HEK293T (cell line): ENCODE data around the gene CPLX3.

Source experiments
- CTCF ChIA-PET: fragments of 350-600 bp; formaldehyde crosslinking; extraction: SDS; loops from one replicate; lab custom pipeline; 2021; ENCODE audit warnings: antibody characterized with exemption, inconsistent platforms; lab: Yijun Ruan, JAX
- POLR2A ChIA-PET: fragments of 350-600 bp; formaldehyde crosslinking; extraction: SDS; loops from one replicate; lab custom pipeline; 2020; ENCODE audit warnings: antibody characterized with exemption, inconsistent platforms; lab: Yijun Ruan, JAX
- DNase-seq: peaks from one replicate; pipeline ENCODE4 v3.0.0; 2012; ENCODE audit warnings: mixed read lengths; ENCODE audit errors: extremely low spot score
- ARNT ChIP-seq: fragments of 450-650 bp; IDR thresholded peaks from 2 replicates; pipeline ENCODE4 v1.6.1; 2017; ENCODE audit warnings: mild to moderate bottlenecking
- BHLHE40 ChIP-seq: fragments of 450-650 bp; IDR thresholded peaks from 2 replicates; pipeline ENCODE4 v1.6.1; 2016; ENCODE audit warnings: mild to moderate bottlenecking, moderate library complexity, borderline replicate concordance
- CTBP1 ChIP-seq: fragments of 450-650 bp; IDR thresholded peaks from 2 replicates; pipeline ENCODE4 v1.6.1; 2016; ENCODE audit warnings: borderline replicate concordance
- ELF4 ChIP-seq: fragments of 450-650 bp; IDR thresholded peaks from 2 replicates; pipeline ENCODE4 v1.6.1; 2017; ENCODE audit warnings: antibody characterized with exemption
- FOXA1 ChIP-seq: fragments of 450-650 bp; IDR thresholded peaks from 2 replicates; pipeline ENCODE4 v1.6.1; 2016; ENCODE audit warnings: mild to moderate bottlenecking
- FOXK2 ChIP-seq: fragments of 450-650 bp; IDR thresholded peaks from 2 replicates; pipeline ENCODE4 v1.6.1; 2016; ENCODE audit warnings: mild to moderate bottlenecking
- FOXM1 ChIP-seq: fragments of 450-650 bp; IDR thresholded peaks from 2 replicates; pipeline ENCODE4 v1.6.1; 2017; ENCODE audit warnings: mild to moderate bottlenecking, borderline replicate concordance
- HDGF ChIP-seq: fragments of 450-650 bp; IDR thresholded peaks from 2 replicates; pipeline ENCODE4 v1.6.1; 2017; ENCODE audit warnings: antibody characterized with exemption, borderline replicate concordance
- L3MBTL2 ChIP-seq: fragments of 450-650 bp; conservative IDR thresholded peaks from 2 replicates; pipeline ENCODE4 v1.6.1; 2016; ENCODE audit warnings: mild to moderate bottlenecking
- LEF1 ChIP-seq: fragments of 450-650 bp; IDR thresholded peaks from 2 replicates; pipeline ENCODE4 v1.6.1; 2017; ENCODE audit warnings: mild to moderate bottlenecking, borderline replicate concordance
- NFRKB ChIP-seq: fragments of 450-650 bp; IDR thresholded peaks from 2 replicates; pipeline ENCODE4 v1.6.1; 2016; ENCODE audit warnings: mild to moderate bottlenecking, moderate library complexity
- SP1 ChIP-seq: fragments of 450-650 bp; IDR thresholded peaks from 2 replicates; pipeline ENCODE4 v1.6.1; 2017
- SUZ12 ChIP-seq: fragments of 450-650 bp; IDR thresholded peaks from 2 replicates; pipeline ENCODE4 v1.6.1; 2016; ENCODE audit warnings: mild to moderate bottlenecking
- TARDBP ChIP-seq: fragments of 450-650 bp; IDR thresholded peaks from 2 replicates; pipeline ENCODE4 v1.6.1; 2016
- ZNF384 ChIP-seq: fragments of 450-650 bp; IDR thresholded peaks from 2 replicates; pipeline ENCODE4 v1.6.1; 2016
- TF ChIP-seq, protein P1 (sequence below): fragments of 450-650 bp; IDR thresholded peaks from 2 replicates; pipeline ENCODE4 v1.6.1; 2016

The CPLX3 gene

GRCh38 chr15:74838746-74839525 is 12.5 kb downstream of the CPLX3 start:
- ChIA-PET CTCF (interaction anchor here (1.0 to 1.3 kb wide), 3 partner anchors 63 to 207 kb away, joined by 3 to 7 read pairs (median 4); no protein-coding TSS in a partner anchor), POLR2A (interaction anchor here (0.9 kb wide), 1 partner anchor 51 kb away, joined by 5 read pairs; the partner anchor contains the start of gene MPI)
- TF ChIP-seq CTBP1 = no peak
- TF ChIP-seq BHLHE40 = no peak
- no peak for TF ChIP-seq LEF1
- no peak for TF ChIP-seq ZNF384
- no peak for DNase-seq

DNA sequence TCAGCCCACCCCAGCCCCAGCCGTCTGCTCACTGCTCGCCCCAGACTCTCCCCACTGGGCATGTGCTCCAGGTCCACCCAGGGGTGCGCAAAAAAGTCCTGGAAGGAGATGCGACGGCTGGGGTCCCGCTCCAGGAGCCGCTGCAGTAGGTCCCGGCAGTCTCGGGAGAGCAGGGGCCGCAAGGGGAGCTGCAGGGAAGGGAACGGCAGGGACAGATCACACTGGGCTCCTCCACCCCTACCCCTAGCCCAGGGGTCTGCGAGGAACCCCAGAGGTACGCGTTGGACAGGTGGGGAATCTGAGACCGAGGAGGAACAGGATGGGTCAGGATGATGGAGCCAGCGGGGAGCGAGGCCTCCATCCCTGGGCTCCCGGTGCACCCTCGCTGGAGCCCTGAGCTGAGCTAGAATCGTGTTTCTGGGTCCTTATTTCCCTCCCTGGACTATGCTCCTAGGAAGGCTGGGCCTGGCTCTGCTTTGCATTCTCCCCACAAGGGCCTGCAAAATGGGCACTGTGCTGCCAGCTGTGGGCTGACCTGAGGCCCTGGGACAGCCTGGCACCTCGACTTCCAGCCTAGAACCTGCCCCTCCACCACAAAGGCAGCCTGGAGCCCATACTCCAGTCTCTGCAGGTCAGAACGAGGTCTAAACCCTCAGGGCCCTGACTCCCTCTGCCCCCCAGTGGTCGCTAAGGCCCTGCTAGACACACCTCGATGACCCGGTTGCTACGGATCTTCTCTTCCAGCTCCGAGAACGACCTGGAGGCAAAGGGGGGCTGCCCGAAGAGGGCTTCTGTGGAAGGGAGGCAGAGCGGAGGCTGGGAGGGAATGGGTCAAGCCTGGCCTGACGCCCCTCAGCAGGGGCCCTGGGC is 13.3 kb downstream of the CPLX3 start:
- TF ChIP-seq FOXM1 = no peak
- no peak for TF ChIP-seq HDGF
- no peak for TF ChIP-seq BHLHE40
- TF ChIP-seq L3MBTL2 = no peak
- TF ChIP-seq CTBP1 = no peak
- no peak for TF ChIP-seq FOXK2
- TF ChIP-seq TARDBP = no peak
- TF ChIP-seq FOXA1 = no peak
- no peak for TF ChIP-seq SP1
- no peak for TF ChIP-seq SUZ12
- TF ChIP-seq, protein P1, sequence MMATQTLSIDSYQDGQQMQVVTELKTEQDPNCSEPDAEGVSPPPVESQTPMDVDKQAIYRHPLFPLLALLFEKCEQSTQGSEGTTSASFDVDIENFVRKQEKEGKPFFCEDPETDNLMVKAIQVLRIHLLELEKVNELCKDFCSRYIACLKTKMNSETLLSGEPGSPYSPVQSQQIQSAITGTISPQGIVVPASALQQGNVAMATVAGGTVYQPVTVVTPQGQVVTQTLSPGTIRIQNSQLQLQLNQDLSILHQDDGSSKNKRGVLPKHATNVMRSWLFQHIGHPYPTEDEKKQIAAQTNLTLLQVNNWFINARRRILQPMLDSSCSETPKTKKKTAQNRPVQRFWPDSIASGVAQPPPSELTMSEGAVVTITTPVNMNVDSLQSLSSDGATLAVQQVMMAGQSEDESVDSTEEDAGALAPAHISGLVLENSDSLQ = no peak
- no peak for TF ChIP-seq ARNT
- TF ChIP-seq ELF4 = no peak
- TF ChIP-seq ZNF384 = no peak
- TF ChIP-seq LEF1 = no peak
- no peak for TF ChIP-seq NFRKB
- DNase-seq = no peak
- POLR2A ChIA-PET = interaction anchor here (0.9 to 4.4 kb wide), 3 partner anchors 50 to 99 kb away, joined by 3 to 25 read pairs (median 4); partner anchors contain the start of genes COX5A, FAM219B and MPI
- CTCF ChIA-PET = interaction anchor here (0.6 to 1.3 kb wide), 3 partner anchors 62 to 208 kb away, joined by 3 to 6 read pairs (median 4); no protein-coding TSS in a partner anchor

DNA sequence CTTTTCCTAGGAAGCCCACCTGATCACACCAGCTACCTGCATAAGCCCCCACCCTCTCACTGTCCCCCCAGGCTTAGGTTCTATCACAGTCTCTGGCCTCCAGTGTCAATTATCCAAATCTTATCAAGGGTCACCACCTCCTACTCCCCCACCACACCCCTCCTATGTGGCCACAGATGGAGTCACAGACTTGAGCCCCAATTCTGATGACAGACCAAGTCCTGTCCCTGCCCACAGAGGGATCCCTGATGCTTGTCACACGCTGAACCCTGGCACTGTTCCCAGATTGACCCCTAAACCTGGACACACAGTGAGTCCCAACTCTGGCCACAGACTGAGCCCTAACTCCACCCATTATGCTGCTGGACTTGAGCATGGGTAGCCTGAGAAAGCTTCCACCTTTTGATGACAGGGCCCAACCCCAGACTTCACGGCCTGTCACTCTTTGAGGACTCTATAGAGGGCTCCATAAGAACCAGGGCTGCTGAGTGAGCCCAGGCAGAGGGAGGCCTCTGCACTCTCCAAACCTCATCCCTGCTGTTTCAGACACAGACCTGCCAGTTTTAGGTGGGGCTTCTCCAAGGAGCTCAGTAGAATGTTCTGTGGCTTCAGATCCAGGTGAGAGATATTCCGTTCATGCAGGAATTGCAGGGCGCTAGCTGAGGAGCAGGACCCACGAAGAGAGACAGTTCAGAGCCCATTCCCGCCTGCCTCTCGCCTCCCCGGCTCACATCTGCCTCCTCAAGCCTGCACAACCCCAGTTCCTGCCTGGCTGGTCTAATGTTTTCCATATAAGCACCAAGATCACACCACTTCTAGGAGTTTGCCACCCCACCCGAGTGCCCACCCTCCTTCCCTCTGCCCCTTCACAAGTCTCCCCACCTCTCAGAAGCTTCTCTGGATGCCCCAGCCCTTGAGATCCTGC is 14.7 kb downstream of the CPLX3 start:
- DNase-seq = no peak
- ChIA-PET CTCF (interaction anchor here (0.6 to 1.0 kb wide), 3 partner anchors 38 to 109 kb away, joined by 3 to 6 read pairs (median 3); no protein-coding TSS in a partner anchor), POLR2A (interaction anchor here (0.5 to 4.4 kb wide), 4 partner anchors 29 to 139 kb away, joined by 3 to 25 read pairs (median 6); partner anchors contain the start of gene FAM219B)
- TF ChIP-seq NFRKB = no peak
- no peak for TF ChIP-seq BHLHE40
- TF ChIP-seq HDGF = no peak
- TF ChIP-seq FOXM1 = no peak
- TF ChIP-seq ZNF384 = no peak

DNA sequence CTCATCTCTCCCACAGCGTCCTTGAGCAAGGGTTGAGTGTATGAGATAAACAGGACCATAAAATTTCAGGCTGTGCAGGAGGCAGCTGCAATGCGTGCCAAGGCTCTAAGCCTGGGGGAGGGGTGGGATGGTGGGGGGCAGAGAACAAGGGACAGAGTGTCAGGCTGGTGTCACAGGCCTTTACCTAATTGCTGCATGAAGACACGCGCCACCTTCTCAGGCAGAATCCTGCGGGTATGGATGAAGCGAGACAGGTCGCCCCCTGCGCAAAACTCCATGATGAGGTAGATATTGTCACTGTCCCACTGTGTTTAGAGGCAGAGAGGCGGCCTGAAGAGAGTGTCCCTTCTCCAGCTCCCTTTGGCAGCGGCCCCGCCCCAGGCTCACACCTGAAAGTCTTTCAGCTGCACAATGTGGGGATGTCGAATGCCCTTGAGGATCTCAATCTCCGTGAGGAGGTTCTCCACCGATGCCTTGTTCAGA is 15.5 kb downstream of the CPLX3 start:
- CTCF ChIA-PET = interaction anchor here (0.6 to 1.8 kb wide), 4 partner anchors 37 to 110 kb away, joined by 3 to 8 read pairs (median 3); no protein-coding TSS in a partner anchor
- POLR2A ChIA-PET = interaction anchor here (0.6 to 4.4 kb wide), 17 partner anchors 10 to 115 kb away, joined by 3 to 25 read pairs (median 4); partner anchors contain the start of genes FAM219B, MPI and RPP25
- TF ChIP-seq SP1 = no peak
- TF ChIP-seq CTBP1 = no peak
- TF ChIP-seq SUZ12 = no peak
- no peak for TF ChIP-seq BHLHE40
- TF ChIP-seq LEF1 = no peak
- TF ChIP-seq FOXK2 = no peak
- TF ChIP-seq ZNF384 = no peak
- no peak for TF ChIP-seq FOXM1
- no peak for TF ChIP-seq TARDBP
- DNase-seq = no peak

DNA sequence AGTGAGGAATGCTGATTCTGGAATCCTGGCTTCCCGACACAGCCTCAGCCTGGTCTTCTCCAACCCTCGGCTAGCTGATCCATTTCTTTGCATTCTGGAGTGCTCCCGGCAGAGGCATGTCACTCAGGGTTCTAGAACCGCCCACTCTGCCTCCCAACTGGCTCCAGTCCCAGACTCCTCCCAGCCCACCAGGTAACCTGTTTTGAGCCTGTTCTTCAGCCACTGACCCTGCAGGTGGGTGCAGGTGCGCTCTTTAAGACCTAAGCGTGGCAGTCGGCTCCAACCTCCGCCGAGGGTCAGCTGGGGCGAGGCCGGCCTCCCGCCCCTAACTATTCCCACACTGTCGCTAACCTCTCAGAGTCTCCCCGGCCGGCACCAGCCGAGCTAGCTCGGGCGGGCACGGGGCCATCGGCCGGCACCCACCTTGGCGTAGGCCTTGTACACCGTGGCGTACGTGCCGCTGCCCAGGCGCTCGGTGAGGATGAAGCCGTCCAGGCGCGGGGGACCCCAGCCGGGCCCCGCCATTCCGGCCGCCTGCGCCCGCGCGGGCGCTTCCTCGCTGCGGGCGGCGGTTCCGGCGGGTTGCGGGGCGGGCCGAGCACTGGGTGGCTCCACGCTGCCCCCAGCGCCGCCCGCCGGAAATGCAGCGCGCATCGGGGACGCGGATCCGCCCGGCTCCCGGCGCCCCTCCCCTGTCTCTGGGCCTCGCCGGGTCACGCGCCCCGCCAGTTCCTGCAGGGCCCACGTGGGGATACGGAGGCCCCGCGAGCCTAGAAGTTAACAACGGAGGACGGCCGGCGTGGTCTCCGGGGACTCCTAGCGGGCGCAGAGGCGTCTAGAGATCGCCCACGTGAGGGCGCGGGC is 16.4 kb downstream of the CPLX3 start, which contains the start of gene ULK3:
Gene ULK3 (minus strand): TSS at position 576 of the 864 bp plus-strand sequence. CDS start 51 bp downstream, at position 525.
- ChIA-PET CTCF (interaction anchor here (0.8 to 1.8 kb wide), 7 partner anchors 10 to 109 kb away, joined by 3 to 8 read pairs (median 3); no protein-coding TSS in a partner anchor), POLR2A (interaction anchor here (0.6 to 4.4 kb wide), 25 partner anchors 9 to 115 kb away, joined by 3 to 25 read pairs (median 4); partner anchors contain the start of genes FAM219B, MPI, RPP25 and SCAMP2)
- TF ChIP-seq ELF4 (no peak), ARNT (peak; percentile 38; the same call in 1 of the 2 replicates), L3MBTL2 (peak; percentile 91), FOXK2 (no peak), BHLHE40 (no peak), LEF1 (peak; percentile 25; the same call in 1 of the 2 replicates), FOXM1 (peak; percentile 30; the same call in 1 of the 2 replicates)
- TF ChIP-seq, protein P1 = peak; percentile 98
- DNase-seq = peak; percentile 98
